ENCODE measurements around the gene CISTR.
"Not testable (repeated sequence)": the region's sequence is repeated elsewhere in the genome, so short reads cannot be mapped to it uniquely, and the experiment has no call there.

The CISTR gene

DNA sequence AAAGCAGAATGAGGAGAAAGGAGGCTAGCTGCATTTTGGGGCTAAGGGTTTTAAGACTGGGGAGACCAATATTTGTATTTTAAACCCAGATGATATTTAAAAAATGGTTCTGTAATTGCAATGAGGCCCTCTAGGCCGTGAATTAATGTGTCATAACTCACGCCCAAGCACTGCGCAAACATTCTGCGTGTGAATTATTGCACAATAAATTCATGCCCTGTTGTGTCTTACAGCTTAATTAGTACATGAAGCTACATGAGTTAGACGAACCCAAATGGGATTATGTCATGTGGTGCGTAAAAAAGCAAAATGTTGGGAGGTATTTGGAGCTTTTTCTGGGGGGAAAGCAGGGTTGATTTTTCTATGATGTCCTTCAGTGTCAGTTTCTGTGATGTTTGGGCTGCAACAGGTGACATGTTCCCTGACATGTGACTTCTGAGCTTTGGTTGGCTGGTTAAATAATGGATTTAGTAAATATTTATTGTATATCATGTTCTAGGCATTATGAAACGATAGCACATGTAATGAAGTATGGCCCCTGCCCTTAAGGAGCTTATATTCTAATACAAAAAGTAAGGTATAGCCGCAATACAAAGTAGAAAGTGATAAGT is 30.4 kb upstream of the CISTR start:
- H3K27me3 ChIP-seq (ENCODE audit: insufficient read depth, poor library complexity, severe bottlenecking) = no peaks in the 10 kb centered on the region
- ATAC-seq (ENCODE audit: low read depth) (no peak), DNase-seq (ENCODE audit: low spot score) (no peak)
- peaks cover 2% of the 10 kb centered on the region for H3K9me3 ChIP-seq (ENCODE audit: severe bottlenecking)
- no peaks in the 10 kb centered on the region for H3K4me1 ChIP-seq (ENCODE audit: insufficient read depth, poor library complexity, severe bottlenecking)
- TF ChIP-seq, protein P1, sequence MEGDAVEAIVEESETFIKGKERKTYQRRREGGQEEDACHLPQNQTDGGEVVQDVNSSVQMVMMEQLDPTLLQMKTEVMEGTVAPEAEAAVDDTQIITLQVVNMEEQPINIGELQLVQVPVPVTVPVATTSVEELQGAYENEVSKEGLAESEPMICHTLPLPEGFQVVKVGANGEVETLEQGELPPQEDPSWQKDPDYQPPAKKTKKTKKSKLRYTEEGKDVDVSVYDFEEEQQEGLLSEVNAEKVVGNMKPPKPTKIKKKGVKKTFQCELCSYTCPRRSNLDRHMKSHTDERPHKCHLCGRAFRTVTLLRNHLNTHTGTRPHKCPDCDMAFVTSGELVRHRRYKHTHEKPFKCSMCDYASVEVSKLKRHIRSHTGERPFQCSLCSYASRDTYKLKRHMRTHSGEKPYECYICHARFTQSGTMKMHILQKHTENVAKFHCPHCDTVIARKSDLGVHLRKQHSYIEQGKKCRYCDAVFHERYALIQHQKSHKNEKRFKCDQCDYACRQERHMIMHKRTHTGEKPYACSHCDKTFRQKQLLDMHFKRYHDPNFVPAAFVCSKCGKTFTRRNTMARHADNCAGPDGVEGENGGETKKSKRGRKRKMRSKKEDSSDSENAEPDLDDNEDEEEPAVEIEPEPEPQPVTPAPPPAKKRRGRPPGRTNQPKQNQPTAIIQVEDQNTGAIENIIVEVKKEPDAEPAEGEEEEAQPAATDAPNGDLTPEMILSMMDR (IDR thresholded peaks at IDR 0.05; ENCODE audit: poor library complexity, severe bottlenecking) = no peak
- H3K4me3 ChIP-seq (ENCODE audit: severe bottlenecking) = no peak overlapping the region
- no peak overlapping the region for H3K27ac ChIP-seq (ENCODE audit: poor library complexity, severe bottlenecking)
- H3K36me3 ChIP-seq (ENCODE audit: low read depth) = no peaks in the 10 kb centered on the region

DNA sequence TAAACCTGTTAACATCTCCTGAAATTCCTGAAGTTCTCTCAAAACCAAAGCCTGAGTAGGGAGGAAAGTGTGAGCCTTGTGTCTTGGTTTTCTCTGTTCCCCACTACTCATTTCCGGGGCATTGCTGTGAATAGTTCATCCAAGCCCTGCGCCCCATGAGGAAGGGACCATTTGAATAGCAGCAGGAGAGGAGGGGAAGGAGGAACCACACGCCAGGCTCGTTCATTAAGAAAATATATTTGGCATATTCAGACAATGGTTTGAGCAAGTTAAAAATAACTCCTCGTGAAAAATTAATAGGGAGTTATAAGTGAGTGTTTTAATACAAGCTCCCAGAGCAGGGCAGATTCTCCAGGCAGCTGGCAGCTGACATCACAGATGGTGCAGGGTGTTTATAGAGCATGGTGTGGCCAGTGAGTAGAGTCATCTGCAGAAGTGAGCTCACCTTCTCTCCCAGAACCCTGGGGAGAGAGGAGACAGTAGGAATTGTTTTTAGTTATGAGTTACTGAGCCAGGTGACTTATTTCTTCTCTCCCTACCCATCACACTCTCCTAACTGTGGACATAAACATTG is 29.5 kb upstream of the CISTR start:
- H3K4me3 ChIP-seq (ENCODE audit: severe bottlenecking) = no peak overlapping the region
- ATAC-seq (ENCODE audit: low read depth) (no peak), DNase-seq (ENCODE audit: low spot score) (no peak)
- no peaks in the 10 kb centered on the region for H3K4me1 ChIP-seq (ENCODE audit: insufficient read depth, poor library complexity, severe bottlenecking)
- no peaks in the 10 kb centered on the region for H3K36me3 ChIP-seq (ENCODE audit: low read depth)
- TF ChIP-seq, protein P1 (IDR thresholded peaks at IDR 0.05; ENCODE audit: poor library complexity, severe bottlenecking) = no peak
- H3K27me3 ChIP-seq (ENCODE audit: insufficient read depth, poor library complexity, severe bottlenecking) = no peaks in the 10 kb centered on the region
- H3K9me3 ChIP-seq (ENCODE audit: severe bottlenecking) = peaks cover 2% of the 10 kb centered on the region
- H3K27ac ChIP-seq (ENCODE audit: poor library complexity, severe bottlenecking) = no peak overlapping the region

DNA sequence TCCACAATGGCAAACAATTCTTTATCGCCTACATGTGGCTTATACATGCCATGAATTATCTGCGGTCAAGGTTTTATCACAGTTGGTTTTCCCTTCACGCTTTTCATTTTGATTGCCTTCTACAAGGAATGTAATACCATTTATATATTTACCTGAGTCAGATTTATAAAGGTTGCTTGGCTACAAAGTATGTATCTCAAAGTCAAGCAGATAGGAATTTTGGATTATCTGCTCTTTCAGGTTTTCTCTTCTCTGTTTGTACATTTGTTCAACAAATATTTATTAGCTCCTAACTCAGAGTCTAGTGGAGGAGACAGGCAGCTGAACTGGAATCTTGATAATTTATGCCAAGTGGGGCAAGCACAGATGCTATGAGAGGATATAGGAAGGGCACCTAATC is 28.5 kb upstream of the CISTR start:
- Histone ChIP-seq H3K27ac (ENCODE audit: poor library complexity, severe bottlenecking) (no peak overlapping the region), H3K9me3 (ENCODE audit: severe bottlenecking) (peaks cover 2% of the 10 kb centered on the region), H3K4me1 (ENCODE audit: insufficient read depth, poor library complexity, severe bottlenecking) (no peaks in the 10 kb centered on the region), H3K36me3 (ENCODE audit: low read depth) (no peaks in the 10 kb centered on the region), H3K4me3 (ENCODE audit: severe bottlenecking) (no peak overlapping the region), H3K27me3 (ENCODE audit: insufficient read depth, poor library complexity, severe bottlenecking) (no peaks in the 10 kb centered on the region)
- TF ChIP-seq, protein P1 (IDR thresholded peaks at IDR 0.05; ENCODE audit: poor library complexity, severe bottlenecking) = no peak
- ATAC-seq (ENCODE audit: low read depth) (no peak), DNase-seq (ENCODE audit: low spot score) (no peak)

DNA sequence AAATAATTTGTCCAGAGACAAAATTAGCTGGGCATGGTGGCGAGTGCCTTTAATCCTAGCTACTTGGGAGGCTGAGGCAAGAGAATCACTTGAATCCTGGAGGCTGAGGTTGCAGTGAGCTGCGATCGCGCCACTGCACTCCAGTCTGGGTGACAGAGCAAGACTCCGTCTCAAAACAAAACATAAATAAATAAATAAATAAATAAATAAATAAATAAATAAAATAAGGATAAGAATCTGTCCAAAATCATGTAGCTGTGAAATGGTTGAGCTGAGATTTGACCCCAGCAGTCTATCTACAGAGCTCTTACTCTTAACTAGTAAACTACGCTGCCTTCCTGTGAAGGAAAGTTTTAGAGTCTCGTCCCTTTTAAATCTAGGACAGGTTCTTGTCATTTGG is 27.9 kb upstream of the CISTR start:
- not testable (repeated sequence) for ATAC-seq (ENCODE audit: low read depth); H3K4me3 ChIP-seq (ENCODE audit: severe bottlenecking); DNase-seq (ENCODE audit: low spot score); H3K27ac ChIP-seq (ENCODE audit: poor library complexity, severe bottlenecking); H3K4me1 ChIP-seq (ENCODE audit: insufficient read depth, poor library complexity, severe bottlenecking); H3K36me3 ChIP-seq (ENCODE audit: low read depth); H3K27me3 ChIP-seq (ENCODE audit: insufficient read depth, poor library complexity, severe bottlenecking); H3K9me3 ChIP-seq (ENCODE audit: severe bottlenecking)

DNA sequence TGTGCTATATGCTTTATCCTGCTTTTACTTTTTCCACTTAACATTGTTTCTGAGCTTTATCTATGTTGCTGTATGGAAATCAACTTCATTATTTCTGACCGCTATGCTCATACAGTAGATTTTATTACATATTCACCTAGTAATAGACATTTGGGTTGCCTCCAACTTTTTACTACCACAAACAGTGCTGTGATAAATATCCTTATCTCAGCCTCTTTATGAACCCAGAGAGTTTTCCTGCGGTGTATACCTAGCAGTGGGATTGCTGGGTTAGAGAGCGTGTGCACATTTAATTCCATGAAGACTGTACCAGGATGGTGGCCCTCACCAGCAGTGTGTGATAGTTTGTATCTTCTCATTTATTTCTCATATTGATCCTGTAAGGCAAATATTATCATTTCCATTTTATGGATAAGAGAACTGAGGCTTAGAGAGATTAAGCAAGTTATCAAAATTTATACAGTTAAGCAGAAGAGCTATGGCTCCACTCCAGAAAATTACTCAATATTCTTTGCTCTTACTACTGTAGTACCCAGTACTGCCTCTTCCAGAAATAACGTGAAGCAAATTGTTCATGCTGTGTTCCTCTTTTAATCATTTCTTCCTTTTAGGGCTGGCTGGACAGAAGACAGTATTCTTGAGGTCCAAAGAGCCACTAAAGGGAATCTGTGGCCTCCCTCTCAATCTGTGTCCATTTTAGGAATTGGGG is 26.3 kb upstream of the CISTR start:
- H3K4me3 ChIP-seq (ENCODE audit: severe bottlenecking) = no peak overlapping the region
- H3K27ac ChIP-seq (ENCODE audit: poor library complexity, severe bottlenecking) = no peak overlapping the region
- DNase-seq (ENCODE audit: low spot score) (no peak), ATAC-seq (ENCODE audit: low read depth) (no peak)
- H3K9me3 ChIP-seq (ENCODE audit: severe bottlenecking) = peaks cover 2% of the 10 kb centered on the region
- H3K27me3 ChIP-seq (ENCODE audit: insufficient read depth, poor library complexity, severe bottlenecking) = no peaks in the 10 kb centered on the region
- H3K4me1 ChIP-seq (ENCODE audit: insufficient read depth, poor library complexity, severe bottlenecking) = no peaks in the 10 kb centered on the region
- TF ChIP-seq, protein P1 (IDR thresholded peaks at IDR 0.05; ENCODE audit: poor library complexity, severe bottlenecking) = no peak
- H3K36me3 ChIP-seq (ENCODE audit: low read depth) = no peaks in the 10 kb centered on the region
